ENCODE data around the gene SKP1. TPM values are rescaled to one million over a fixed set of nuclear protein-coding genes. Genes with fewer than 3 reads are reported as not detected.
A peak's percentile ranks its signal among the peaks of the same experiment; 100 is the strongest.

SKP1 gene
- total RNA-seq, 4 donors from 2014 or later, result 89.4 to 155 (median 129) TPM

- H3K4me1 ChIP-seq, result peaks cover 0 to 13% (median 3%) of the 10 kb centered on the region in 4 donors
- peaks cover 0 to 74% (median 0%) of the 10 kb centered on the region in 3 donors for H3K36me3 ChIP-seq
- DNase-seq, result peak in 2 of 3 donors; percentile 15 to 44
- H3K4me3 ChIP-seq, result no peak overlapping the region
- no peaks in the 10 kb centered on the region for H3K27me3 ChIP-seq
- H3K27ac ChIP-seq, result no peak overlapping the region
- TF ChIP-seq, protein P1, sequence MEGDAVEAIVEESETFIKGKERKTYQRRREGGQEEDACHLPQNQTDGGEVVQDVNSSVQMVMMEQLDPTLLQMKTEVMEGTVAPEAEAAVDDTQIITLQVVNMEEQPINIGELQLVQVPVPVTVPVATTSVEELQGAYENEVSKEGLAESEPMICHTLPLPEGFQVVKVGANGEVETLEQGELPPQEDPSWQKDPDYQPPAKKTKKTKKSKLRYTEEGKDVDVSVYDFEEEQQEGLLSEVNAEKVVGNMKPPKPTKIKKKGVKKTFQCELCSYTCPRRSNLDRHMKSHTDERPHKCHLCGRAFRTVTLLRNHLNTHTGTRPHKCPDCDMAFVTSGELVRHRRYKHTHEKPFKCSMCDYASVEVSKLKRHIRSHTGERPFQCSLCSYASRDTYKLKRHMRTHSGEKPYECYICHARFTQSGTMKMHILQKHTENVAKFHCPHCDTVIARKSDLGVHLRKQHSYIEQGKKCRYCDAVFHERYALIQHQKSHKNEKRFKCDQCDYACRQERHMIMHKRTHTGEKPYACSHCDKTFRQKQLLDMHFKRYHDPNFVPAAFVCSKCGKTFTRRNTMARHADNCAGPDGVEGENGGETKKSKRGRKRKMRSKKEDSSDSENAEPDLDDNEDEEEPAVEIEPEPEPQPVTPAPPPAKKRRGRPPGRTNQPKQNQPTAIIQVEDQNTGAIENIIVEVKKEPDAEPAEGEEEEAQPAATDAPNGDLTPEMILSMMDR (IDR thresholded peaks at IDR 0.05), result no peak
- TF ChIP-seq POLR2A (IDR thresholded peaks at IDR 0.05), result no peak
- H3K9me3 ChIP-seq, result no peaks in the 10 kb centered on the region
Measured at GRCh38 chr5:134142806-134143205, 33.9 kb downstream of the SKP1 start.

DNA sequence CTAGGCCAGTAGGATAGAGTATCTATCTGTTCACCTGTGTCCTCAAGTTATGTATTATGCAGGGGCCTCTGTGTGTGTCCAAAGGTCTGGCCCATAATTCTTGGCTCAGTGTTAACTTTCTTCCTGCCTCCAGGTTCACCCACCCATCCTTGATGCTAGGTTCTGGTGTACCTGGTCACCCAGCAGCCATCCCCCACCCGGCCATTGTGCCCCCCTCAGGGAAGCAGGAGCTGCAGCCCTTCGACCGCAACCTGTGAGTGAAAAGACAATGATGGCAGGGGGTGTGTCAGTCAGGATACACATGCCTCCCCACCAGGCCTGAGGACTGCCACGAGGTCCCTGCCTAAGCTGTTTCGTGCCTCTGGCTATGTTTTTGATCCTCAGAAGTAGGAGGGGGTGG is 34.7 kb downstream of the SKP1 start:
- Histone ChIP-seq H3K36me3 (peaks cover 0 to 67% (median 0%) of the 10 kb centered on the region in 3 donors), H3K27ac (no peak overlapping the region), H3K4me1 (peaks cover 0 to 17% (median 5%) of the 10 kb centered on the region in 4 donors), H3K9me3 (no peaks in the 10 kb centered on the region), H3K27me3 (no peaks in the 10 kb centered on the region), H3K4me3 (no peak overlapping the region)
- TF ChIP-seq POLR2A (IDR thresholded peaks at IDR 0.05), result no peak
- TF ChIP-seq, protein P1 (IDR thresholded peaks at IDR 0.05), result no peak
- DNase-seq, result no peak

DNA sequence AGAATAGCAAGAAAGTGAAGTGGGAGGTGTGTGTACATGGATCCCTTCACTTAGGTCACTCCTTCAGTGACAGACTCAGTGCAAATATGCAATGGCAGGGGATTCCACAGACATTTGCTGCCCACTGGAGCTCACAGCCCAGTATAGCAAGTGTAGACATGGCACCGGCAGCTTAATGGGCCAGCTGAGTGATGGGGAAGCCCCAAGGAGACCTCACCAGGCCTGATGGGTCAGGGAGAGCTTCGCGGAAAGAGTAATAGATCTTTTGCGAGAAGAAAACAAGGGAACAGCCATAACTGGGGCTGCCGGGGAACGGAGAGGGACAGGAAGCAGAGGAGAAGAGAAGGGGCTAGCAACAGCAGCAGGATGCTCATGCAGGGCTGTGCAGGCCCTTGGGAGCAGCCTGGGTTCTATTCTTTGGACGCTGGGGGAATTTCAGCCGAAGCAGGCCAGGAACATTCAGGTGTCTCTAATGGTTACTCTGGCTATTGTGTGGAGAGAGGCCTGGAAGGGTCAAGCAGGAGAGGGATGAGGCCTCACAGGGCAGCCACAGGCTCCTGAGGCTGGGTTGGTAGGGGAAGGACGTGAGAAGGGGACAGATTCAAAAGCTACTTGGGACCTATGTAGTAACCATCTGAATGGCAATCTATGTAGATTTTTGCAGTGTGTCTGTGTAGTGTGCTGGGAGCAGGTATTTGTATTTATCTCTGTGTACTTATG is 35.3 kb downstream of the SKP1 start:
- Histone ChIP-seq H3K9me3 (no peaks in the 10 kb centered on the region), H3K36me3 (peaks cover 0 to 67% (median 0%) of the 10 kb centered on the region in 3 donors), H3K27ac (no peak overlapping the region), H3K4me3 (no peak overlapping the region), H3K27me3 (no peaks in the 10 kb centered on the region), H3K4me1 (peaks cover 0 to 23% (median 5%) of the 10 kb centered on the region in 4 donors)
- DNase-seq, result peak in 1 of 3 donors; percentile 15
- TF ChIP-seq, protein P1 (IDR thresholded peaks at IDR 0.05), result no peak
- TF ChIP-seq POLR2A (IDR thresholded peaks at IDR 0.05), result no peak

DNA sequence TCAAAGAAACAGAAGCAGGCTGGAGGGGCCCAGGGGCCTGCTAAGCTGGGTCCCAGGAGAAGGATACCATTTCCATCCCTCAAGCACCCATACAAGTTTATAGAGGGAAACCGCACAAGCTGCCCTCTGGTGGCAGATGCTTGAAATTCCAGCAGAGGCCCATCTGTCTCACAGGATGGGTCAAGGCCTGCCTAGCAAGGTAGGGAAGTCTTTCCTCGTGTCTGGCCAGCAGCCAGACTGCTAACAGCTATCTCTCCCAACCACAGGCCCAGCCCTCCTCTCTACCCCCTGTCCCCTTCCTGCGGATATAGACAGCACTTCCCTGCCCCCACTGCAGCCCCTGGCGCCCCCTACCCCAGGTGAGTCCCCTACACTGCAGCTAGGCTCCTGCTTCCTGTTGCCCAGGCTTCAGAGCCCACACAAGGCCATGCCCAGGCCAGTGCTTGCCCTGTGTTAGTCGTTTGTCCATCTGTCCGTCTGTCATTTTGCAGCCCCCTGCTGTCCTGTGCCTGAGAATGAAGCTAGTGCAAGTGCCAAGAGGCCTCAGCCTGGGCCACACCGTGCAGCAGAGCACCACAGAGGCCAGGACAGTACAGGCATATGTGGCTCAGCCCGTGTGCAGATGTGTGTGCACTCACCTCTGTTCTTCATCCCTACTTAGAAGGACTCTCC is 36.1 kb downstream of the SKP1 start:
- peak in 1 of 2 donors; percentile 6 for TF ChIP-seq POLR2A (IDR thresholded peaks at IDR 0.05)
- TF ChIP-seq, protein P1 (IDR thresholded peaks at IDR 0.05), result peak; percentile 60 to 87 (median 74)
- Histone ChIP-seq H3K27me3 (no peaks in the 10 kb centered on the region), H3K27ac (peak overlapping the region in 1 of 4 donors; percentile 35), H3K9me3 (no peaks in the 10 kb centered on the region), H3K4me1 (peaks cover 0 to 25% (median 6%) of the 10 kb centered on the region in 4 donors), H3K36me3 (peaks cover 0 to 68% (median 0%) of the 10 kb centered on the region in 3 donors), H3K4me3 (no peak overlapping the region)
- DNase-seq, result peak; percentile 70 to 91 (median 75)

GRCh38 chr5:134139891-134140469 is 36.8 kb downstream of the SKP1 start:
- H3K4me1 ChIP-seq, result peaks cover 0 to 25% (median 6%) of the 10 kb centered on the region in 4 donors
- peaks cover 0 to 68% (median 0%) of the 10 kb centered on the region in 3 donors for H3K36me3 ChIP-seq
- H3K27me3 ChIP-seq, result no peaks in the 10 kb centered on the region
- no peak for DNase-seq
- peak overlapping the region in 1 of 4 donors; percentile 35 for H3K27ac ChIP-seq
- TF ChIP-seq, protein P1 (IDR thresholded peaks at IDR 0.05), result no peak
- no peak for TF ChIP-seq POLR2A (IDR thresholded peaks at IDR 0.05)
- no peaks in the 10 kb centered on the region for H3K9me3 ChIP-seq
- no peak overlapping the region for H3K4me3 ChIP-seq
